ENCODE measurements around the gene SEL1L.

The SEL1L gene

GRCh38 chr14:81536241-81536771 lies 2.7 kb upstream of the SEL1L start:
- no peak overlapping the region for H3K4me3 ChIP-seq (ENCODE audit: low read depth, low read length)
- H3K9me3 ChIP-seq: no peaks in the 10 kb centered on the region
- H3K4me1 ChIP-seq: no peaks in the 10 kb centered on the region
- no peaks in the 10 kb centered on the region for H3K36me3 ChIP-seq
- TF ChIP-seq CTCF (IDR thresholded peaks at IDR 0.05; ENCODE audit: low read depth, low read length): no peak
- 0 out of 2 replicates have a peak, but pooled peaks cover 2% of the 10 kb centered on the region for H3K27me3 ChIP-seq
- DNase-seq: no peak

GRCh38 chr14:81535396-81536164 lies 1.9 kb upstream of the SEL1L start:
- no peak for DNase-seq
- Histone ChIP-seq H3K9me3 (no peaks in the 10 kb centered on the region), H3K4me1 (no peaks in the 10 kb centered on the region), H3K4me3 (ENCODE audit: low read depth, low read length) (no peak overlapping the region), H3K36me3 (no peaks in the 10 kb centered on the region), H3K27me3 (no peaks in the 10 kb centered on the region)
- TF ChIP-seq CTCF (IDR thresholded peaks at IDR 0.05; ENCODE audit: low read depth, low read length): no peak

DNA sequence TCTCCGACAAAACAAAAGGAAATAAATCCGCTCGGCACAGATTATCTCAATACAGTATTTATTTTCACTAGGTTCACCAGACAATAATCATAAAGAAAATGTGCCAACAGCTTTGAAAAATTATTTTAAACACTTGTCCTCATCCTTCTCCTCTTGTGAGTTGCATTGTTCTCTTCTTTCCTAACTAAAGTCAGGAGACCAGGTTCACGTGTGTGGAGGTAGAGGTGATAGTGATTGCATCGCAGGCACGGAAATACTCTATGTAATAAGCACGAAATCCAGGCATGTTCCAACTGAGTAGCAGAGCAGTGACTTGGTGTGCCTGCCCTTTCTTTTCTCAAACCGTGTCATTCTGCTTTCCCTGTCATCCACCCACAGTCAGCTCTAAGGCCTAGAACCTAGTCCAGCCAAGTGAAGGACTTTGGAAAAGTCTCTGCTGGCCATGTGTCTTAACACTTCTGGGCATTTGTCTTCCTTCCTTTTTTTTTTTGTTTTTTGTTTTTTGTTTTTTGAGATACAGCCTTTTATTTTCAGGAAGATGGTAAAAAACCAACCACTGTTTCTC lies 939 bp upstream of the SEL1L start:
- H3K36me3 ChIP-seq: no peaks in the 10 kb centered on the region
- no peaks in the 10 kb centered on the region for H3K9me3 ChIP-seq
- DNase-seq: no peak
- H3K27me3 ChIP-seq: no peaks in the 10 kb centered on the region
- TF ChIP-seq CTCF (IDR thresholded peaks at IDR 0.05; ENCODE audit: low read depth, low read length): no peak
- H3K4me3 ChIP-seq (ENCODE audit: low read depth, low read length): no peak overlapping the region
- no peaks in the 10 kb centered on the region; the same call in 1 of the 2 replicates for H3K4me1 ChIP-seq

GRCh38 chr14:81533212-81533535 lies 479 bp downstream of the SEL1L start:
- H3K4me3 ChIP-seq (ENCODE audit: low read depth, low read length): peak overlapping the region; percentile 94
- H3K4me1 ChIP-seq: no peaks in the 10 kb centered on the region; the same call in 1 of the 2 replicates
- no peak for DNase-seq
- H3K27me3 ChIP-seq: no peaks in the 10 kb centered on the region
- no peak for TF ChIP-seq CTCF (IDR thresholded peaks at IDR 0.05; ENCODE audit: low read depth, low read length)
- no peaks in the 10 kb centered on the region for H3K9me3 ChIP-seq
- no peaks in the 10 kb centered on the region for H3K36me3 ChIP-seq

DNA sequence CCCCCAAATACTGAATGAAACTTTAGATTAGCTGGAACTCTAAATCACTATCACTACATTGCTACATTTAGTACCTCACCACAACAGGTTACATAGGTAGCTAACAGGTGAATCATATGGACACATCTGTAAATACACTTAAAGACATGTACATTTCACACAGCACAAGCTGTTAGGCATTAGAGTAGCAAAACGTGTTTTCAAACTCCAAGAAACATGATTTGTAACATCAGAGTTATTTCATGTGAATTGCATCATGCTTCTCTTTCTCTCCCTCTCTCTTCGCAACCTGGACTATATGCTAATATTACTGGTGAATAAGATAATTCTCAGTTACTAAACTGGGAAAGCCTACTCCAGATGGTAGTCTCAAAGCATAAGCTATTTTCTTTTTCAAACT lies 4.3 kb downstream of the SEL1L start:
- TF ChIP-seq CTCF (IDR thresholded peaks at IDR 0.05; ENCODE audit: low read depth, low read length): no peak
- no peaks in the 10 kb centered on the region for H3K9me3 ChIP-seq
- H3K27me3 ChIP-seq: no peaks in the 10 kb centered on the region
- H3K36me3 ChIP-seq: peaks cover 6% of the 10 kb centered on the region
- no peak overlapping the region for H3K4me3 ChIP-seq (ENCODE audit: low read depth, low read length)
- DNase-seq: no peak
- no peaks in the 10 kb centered on the region; the same call in 1 of the 2 replicates for H3K4me1 ChIP-seq

- Histone ChIP-seq H3K27me3 (no peaks in the 10 kb centered on the region), H3K4me1 (peaks cover 9% of the 10 kb centered on the region; the same call in 1 of the 2 replicates), H3K4me3 (ENCODE audit: low read depth, low read length) (no peak overlapping the region), H3K9me3 (no peaks in the 10 kb centered on the region), H3K36me3 (peaks cover 14% of the 10 kb centered on the region)
- no peak for DNase-seq
- TF ChIP-seq CTCF (IDR thresholded peaks at IDR 0.05; ENCODE audit: low read depth, low read length): no peak
Observed at GRCh38 chr14:81525129-81525528, 8.5 kb downstream of the SEL1L start.

Measured in BE2C (cell line).